Neural cell (in vitro differentiated cells): Measurements from ENCODE around the gene PLEKHA5. TPM values are rescaled to one million over a fixed set of nuclear protein-coding genes. Genes with fewer than 3 reads are reported as not detected.

Experiments
- H2AFZ ChIP-seq: fragments of 200-600, 300-800 bp; sonication (generic), shearing (Covaris generic); 2 replicates; pipeline ENCODE4 v1.6.0; 2014; ENCODE audit warnings: low read depth, mild to moderate bottlenecking, antibody characterized with exemption, low read length, moderate library complexity
- H3F3A ChIP-seq: fragments of 200-600 bp; shearing (Covaris generic); 2 replicates; pipeline ENCODE4 v1.6.1; 2016; ENCODE audit warnings: mild to moderate bottlenecking, moderate library complexity, mixed read lengths, antibody characterized with exemption, low read length; ENCODE audit not compliant: insufficient read depth, poor library complexity, severe bottlenecking
- H3K27ac ChIP-seq: fragments of 200-600, 300-800 bp; sonication (generic), shearing (Covaris generic); 2 replicates; pipeline ENCODE4 v1.5.1; 2014; ENCODE audit warnings: mild to moderate bottlenecking, low read length, moderate library complexity
- H3K27me3 ChIP-seq: fragments of 300-800, 200-600 bp; sonication (generic), shearing (Covaris generic); 2 replicates; pipeline ENCODE4 v1.6.0; 2014; ENCODE audit warnings: mild to moderate bottlenecking, low read depth, low read length, moderate library complexity; ENCODE audit not compliant: insufficient read depth
- H3K36me3 ChIP-seq: fragments of 300-800, 200-600 bp; sonication (generic), shearing (Covaris generic); 2 replicates; pipeline ENCODE4 v1.5.1; 2014; ENCODE audit warnings: mild to moderate bottlenecking, antibody characterized with exemption, low read length, moderate library complexity; ENCODE audit not compliant: insufficient read depth
- H3K4me2 ChIP-seq: fragments of 300-800, 200-600 bp; sonication (generic), shearing (Covaris generic); 2 replicates; pipeline ENCODE4 v1.6.0; 2014; ENCODE audit warnings: mild to moderate bottlenecking, low read length
- H3K4me3 ChIP-seq: fragments of 300-800, 200-600 bp; sonication (generic), shearing (Covaris generic); 2 replicates; pipeline ENCODE4 v1.5.1; 2014; ENCODE audit warnings: mild to moderate bottlenecking, low read length, moderate library complexity
- H3K79me2 ChIP-seq: fragments of 200-600 bp; shearing (Covaris generic); replicated peaks from 2 replicates; pipeline ENCODE4 v1.6.0; 2014; ENCODE audit warnings: mild to moderate bottlenecking, low read length, moderate library complexity; ENCODE audit not compliant: insufficient read depth
- H3K9ac ChIP-seq: fragments of 300-800, 200-600 bp; sonication (generic), shearing (Covaris generic); 2 replicates; pipeline ENCODE4 v1.6.1; 2016; ENCODE audit warnings: mild to moderate bottlenecking, low read length, mixed read lengths
- H3K9me2 ChIP-seq: fragments of 200-600 bp; shearing (Covaris generic); 2 replicates; pipeline ENCODE4 v1.6.1; 2016; ENCODE audit warnings: mild to moderate bottlenecking, low read length, mixed read lengths; ENCODE audit not compliant: insufficient read depth
- H3K9me3 ChIP-seq: fragments of 200-600, 300-800 bp; sonication (generic), shearing (Covaris generic); 2 replicates; pipeline ENCODE4 v1.6.1; 2016; ENCODE audit warnings: mild to moderate bottlenecking, mixed run types, low read length, moderate library complexity, mixed read lengths
- H4K20me1 ChIP-seq: fragments of 200-600 bp; shearing (Covaris generic); 2 replicates; pipeline ENCODE4 v1.6.1; 2016; ENCODE audit warnings: mild to moderate bottlenecking, mixed run types; ENCODE audit not compliant: insufficient read depth
- EP300 ChIP-seq: fragments of 450-650 bp; conservative IDR thresholded peaks from 2 replicates; pipeline ENCODE4 v1.6.1; 2014; ENCODE audit warnings: antibody characterized with exemption, mild to moderate bottlenecking, moderate library complexity; ENCODE audit not compliant: poor library complexity, severe bottlenecking
- EZH2 ChIP-seq: fragments of 200-600, 300-800 bp; shearing (Covaris generic), sonication (generic); IDR thresholded peaks from 2 replicates; pipeline ENCODE4 v1.6.1; 2014; ENCODE audit warnings: antibody characterized with exemption, low read length, borderline replicate concordance, mild to moderate bottlenecking; ENCODE audit not compliant: insufficient read depth, poor library complexity, severe bottlenecking
- POLR2AphosphoS5 ChIP-seq: IDR thresholded peaks from 2 replicates; pipeline ENCODE4 v1.6.1; 2012
- RAD21 ChIP-seq: fragments of 450-650 bp; conservative IDR thresholded peaks from 2 replicates; pipeline ENCODE4 v1.6.1; 2014; ENCODE audit warnings: antibody characterized with exemption, mild to moderate bottlenecking, moderate library complexity
- TAF1 ChIP-seq: IDR thresholded peaks from 2 replicates; pipeline ENCODE4 v1.6.1; 2012; ENCODE audit warnings: low read depth
- polyA plus RNA-seq: library from polyadenylated mRNA; depleted of rRNA; stranded (reverse); fragments of >200 nt; gene quantifications from 2 replicates; pipeline ENCODE4 v1.2.3, GENCODE V29; 2014
- TF ChIP-seq, protein P1 (sequence below): fragments of 450-650 bp; IDR thresholded peaks from 2 replicates; pipeline ENCODE4 v1.5.1; 2014; ENCODE audit warnings: antibody characterized with exemption, mild to moderate bottlenecking, moderate library complexity; ENCODE audit not compliant: poor library complexity, severe bottlenecking
- TF ChIP-seq, protein P2 (sequence below): IDR thresholded peaks from 2 replicates; pipeline ENCODE4 v1.6.1; 2012; ENCODE audit warnings: borderline replicate concordance

PLEKHA5 gene
- polyA plus RNA-seq, 1 donor from 2014 or later, result 130 TPM

DNA sequence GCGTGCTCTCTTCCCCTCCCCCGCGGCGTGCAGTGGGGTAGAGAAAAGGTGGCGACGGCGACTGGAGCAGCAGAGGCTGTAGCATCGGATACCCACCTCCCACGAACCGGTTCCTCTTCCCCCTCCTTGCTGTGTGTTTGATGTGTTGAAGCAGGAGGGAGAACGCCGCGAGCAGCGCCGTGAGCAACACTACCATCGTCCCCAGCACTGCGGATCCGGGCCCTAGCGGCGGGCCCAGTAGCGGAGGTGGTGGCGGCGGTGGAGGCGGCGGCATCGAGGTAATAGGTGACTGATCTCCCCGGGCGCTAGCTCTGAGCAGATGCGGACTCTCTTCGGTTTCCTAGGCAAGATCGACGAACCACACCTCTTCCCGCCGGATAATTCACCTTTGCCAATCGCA is 176.8 kb downstream of the PLEKHA5 start:
- Histone ChIP-seq H3K4me2 (no peak overlapping the region), H3K27me3 (no peaks in the 10 kb centered on the region), H4K20me1 (no peaks in the 10 kb centered on the region), H3K79me2 (no peaks in the 10 kb centered on the region), H3K36me3 (peaks cover 19% of the 10 kb centered on the region), H3F3A (no peaks in the 10 kb centered on the region), H3K4me3 (no peak overlapping the region), H3K9ac (no peak overlapping the region), H3K27ac (no peak overlapping the region), H2AFZ (no peak overlapping the region), H3K9me3 (no peaks in the 10 kb centered on the region), H3K9me2 (no peaks in the 10 kb centered on the region)
- TF ChIP-seq TAF1, result no peak
- TF ChIP-seq RAD21, result no peak
- TF ChIP-seq, protein P1, sequence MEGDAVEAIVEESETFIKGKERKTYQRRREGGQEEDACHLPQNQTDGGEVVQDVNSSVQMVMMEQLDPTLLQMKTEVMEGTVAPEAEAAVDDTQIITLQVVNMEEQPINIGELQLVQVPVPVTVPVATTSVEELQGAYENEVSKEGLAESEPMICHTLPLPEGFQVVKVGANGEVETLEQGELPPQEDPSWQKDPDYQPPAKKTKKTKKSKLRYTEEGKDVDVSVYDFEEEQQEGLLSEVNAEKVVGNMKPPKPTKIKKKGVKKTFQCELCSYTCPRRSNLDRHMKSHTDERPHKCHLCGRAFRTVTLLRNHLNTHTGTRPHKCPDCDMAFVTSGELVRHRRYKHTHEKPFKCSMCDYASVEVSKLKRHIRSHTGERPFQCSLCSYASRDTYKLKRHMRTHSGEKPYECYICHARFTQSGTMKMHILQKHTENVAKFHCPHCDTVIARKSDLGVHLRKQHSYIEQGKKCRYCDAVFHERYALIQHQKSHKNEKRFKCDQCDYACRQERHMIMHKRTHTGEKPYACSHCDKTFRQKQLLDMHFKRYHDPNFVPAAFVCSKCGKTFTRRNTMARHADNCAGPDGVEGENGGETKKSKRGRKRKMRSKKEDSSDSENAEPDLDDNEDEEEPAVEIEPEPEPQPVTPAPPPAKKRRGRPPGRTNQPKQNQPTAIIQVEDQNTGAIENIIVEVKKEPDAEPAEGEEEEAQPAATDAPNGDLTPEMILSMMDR, result no peak
- TF ChIP-seq EP300, result no peak
- no peak for TF ChIP-seq EZH2
- peak; percentile 6 for TF ChIP-seq POLR2AphosphoS5

DNA sequence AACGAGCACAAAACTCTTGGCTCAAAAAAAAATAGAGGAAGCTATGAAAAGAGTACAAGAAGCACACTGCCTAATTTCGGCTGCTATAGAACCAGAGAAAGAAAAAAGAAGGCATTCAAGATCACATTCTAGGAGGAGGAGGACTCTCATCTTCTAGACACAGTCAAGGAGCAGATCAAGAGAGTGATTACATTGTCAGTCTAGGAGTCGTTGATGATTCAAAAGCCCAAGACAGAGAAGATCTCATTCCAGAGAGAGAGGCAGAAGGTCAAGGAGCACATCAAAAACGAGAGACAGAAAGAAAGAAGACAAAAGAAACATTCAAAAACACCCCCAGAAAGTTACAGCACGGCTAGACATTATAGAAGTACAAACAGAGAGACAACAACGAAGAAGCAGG is 177.9 kb downstream of the PLEKHA5 start:
- no peaks in the 10 kb centered on the region for H3K9me2 ChIP-seq
- TF ChIP-seq, protein P1, result no peak
- TF ChIP-seq, protein P2, sequence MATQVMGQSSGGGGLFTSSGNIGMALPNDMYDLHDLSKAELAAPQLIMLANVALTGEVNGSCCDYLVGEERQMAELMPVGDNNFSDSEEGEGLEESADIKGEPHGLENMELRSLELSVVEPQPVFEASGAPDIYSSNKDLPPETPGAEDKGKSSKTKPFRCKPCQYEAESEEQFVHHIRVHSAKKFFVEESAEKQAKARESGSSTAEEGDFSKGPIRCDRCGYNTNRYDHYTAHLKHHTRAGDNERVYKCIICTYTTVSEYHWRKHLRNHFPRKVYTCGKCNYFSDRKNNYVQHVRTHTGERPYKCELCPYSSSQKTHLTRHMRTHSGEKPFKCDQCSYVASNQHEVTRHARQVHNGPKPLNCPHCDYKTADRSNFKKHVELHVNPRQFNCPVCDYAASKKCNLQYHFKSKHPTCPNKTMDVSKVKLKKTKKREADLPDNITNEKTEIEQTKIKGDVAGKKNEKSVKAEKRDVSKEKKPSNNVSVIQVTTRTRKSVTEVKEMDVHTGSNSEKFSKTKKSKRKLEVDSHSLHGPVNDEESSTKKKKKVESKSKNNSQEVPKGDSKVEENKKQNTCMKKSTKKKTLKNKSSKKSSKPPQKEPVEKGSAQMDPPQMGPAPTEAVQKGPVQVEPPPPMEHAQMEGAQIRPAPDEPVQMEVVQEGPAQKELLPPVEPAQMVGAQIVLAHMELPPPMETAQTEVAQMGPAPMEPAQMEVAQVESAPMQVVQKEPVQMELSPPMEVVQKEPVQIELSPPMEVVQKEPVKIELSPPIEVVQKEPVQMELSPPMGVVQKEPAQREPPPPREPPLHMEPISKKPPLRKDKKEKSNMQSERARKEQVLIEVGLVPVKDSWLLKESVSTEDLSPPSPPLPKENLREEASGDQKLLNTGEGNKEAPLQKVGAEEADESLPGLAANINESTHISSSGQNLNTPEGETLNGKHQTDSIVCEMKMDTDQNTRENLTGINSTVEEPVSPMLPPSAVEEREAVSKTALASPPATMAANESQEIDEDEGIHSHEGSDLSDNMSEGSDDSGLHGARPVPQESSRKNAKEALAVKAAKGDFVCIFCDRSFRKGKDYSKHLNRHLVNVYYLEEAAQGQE, result no peak
- peaks cover 15% of the 10 kb centered on the region for H3K36me3 ChIP-seq
- no peaks in the 10 kb centered on the region for H4K20me1 ChIP-seq
- no peak overlapping the region for H3K4me3 ChIP-seq
- no peaks in the 10 kb centered on the region for H3K79me2 ChIP-seq
- H3K27me3 ChIP-seq, result no peaks in the 10 kb centered on the region
- no peak overlapping the region for H3K4me2 ChIP-seq
- no peak overlapping the region for H3K9ac ChIP-seq
- H2AFZ ChIP-seq, result no peak overlapping the region
- no peak overlapping the region for H3K27ac ChIP-seq
- no peaks in the 10 kb centered on the region for H3F3A ChIP-seq
- no peaks in the 10 kb centered on the region for H3K9me3 ChIP-seq
